ENCODE measurements around the gene RPL15. TPM values are rescaled to one million over a fixed set of nuclear protein-coding genes. Genes with fewer than 3 reads are reported as not detected.

RPL15 gene
- total and polyA plus RNA-seq, 2 of the 8 experiments (the other 6 are each of a cell fraction or from before 2014, with no cell fraction given) = 2,819 to 6,473 TPM

DNA sequence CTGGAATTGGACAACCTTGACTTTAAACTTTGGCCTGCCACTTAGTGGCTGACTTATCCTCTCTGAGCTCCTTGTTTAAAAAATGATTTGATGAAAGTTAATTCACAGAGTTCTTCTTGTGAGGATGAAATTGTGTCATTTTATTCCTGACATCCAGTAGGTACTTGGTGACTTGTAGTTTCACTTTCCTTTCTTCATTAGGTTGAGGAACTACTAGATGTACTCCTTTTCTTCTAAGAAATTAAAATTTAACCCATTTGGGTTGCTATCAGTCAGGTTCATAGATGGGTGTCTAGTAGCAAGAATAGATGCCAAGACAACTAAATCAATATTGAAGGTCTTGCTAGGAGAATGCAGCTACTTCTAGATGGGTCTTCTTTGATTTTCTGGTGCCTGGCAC is 33.4 kb downstream of the RPL15 start:
- no peak for DNase-seq (ENCODE audit: low read depth in 1 of 2, low spot score in 2 of 2)
- no peak overlapping the region for H2AFZ ChIP-seq (ENCODE audit: low read length)
- no peak overlapping the region for H3K4ac ChIP-seq (replicated peaks; ENCODE audit: insufficient read length, low read depth, low read length)
- H3K36me3 ChIP-seq (ENCODE audit: control insufficient read depth in 2 of 4, insufficient read depth in 4 of 4, low read length in 3 of 4) = peaks cover 0 to 6% (median 0%) of the 10 kb centered on the region in 4 experiments; a peak in 1 of 8 replicates
- no peak overlapping the region for H3K4me3 ChIP-seq (ENCODE audit: extremely low read depth in 1 of 4, insufficient read depth in 2 of 4, low read depth in 3 of 4, low read length in 4 of 4)
- H4K91ac ChIP-seq (replicated peaks; ENCODE audit: insufficient read length, low read length) = no peak overlapping the region
- no peaks in the 10 kb centered on the region for H3K9me3 ChIP-seq (ENCODE audit: insufficient read depth in 2 of 2, low read depth in 1 of 2, low read length in 1 of 2)
- H3K4me2 ChIP-seq (ENCODE audit: insufficient read depth in 1 of 2, low read depth in 2 of 2, low read length in 2 of 2) = no peak overlapping the region
- no peak overlapping the region for H3K18ac ChIP-seq (ENCODE audit: extremely low read depth, low read length)
- ChIA-PET POLR2A (ENCODE audit: partially characterized antibody) (interaction anchor here (1.8 to 6.6 kb wide), 2 partner anchors 32 to 139 kb away, joined by 3 to 137 read pairs; partner anchors contain the start of genes NKIRAS1 and RPL15), CTCF (ENCODE audit: partially characterized antibody) (interaction anchor here (1.4 kb wide), 1 partner anchor 25 kb away, joined by 5 read pairs; no protein-coding TSS in a partner anchor)
- TF ChIP-seq JUND (IDR thresholded peaks at IDR 0.05; ENCODE audit: low read length) (no peak), BRCA1 (IDR thresholded peaks at IDR 0.05; ENCODE audit: low read depth, low read length) (no peak), ZNF274 (IDR thresholded peaks at IDR 0.05; ENCODE audit: borderline replicate concordance, extremely low read depth, low read length) (no peak), CEBPB (IDR thresholded peaks at IDR 0.05; ENCODE audit: low read depth, low read length) (no peak)
- peaks cover 7 to 83% of the 10 kb centered on the region in 2 experiments for H3K79me2 ChIP-seq (ENCODE audit: control insufficient read depth in 1 of 2, insufficient read depth in 2 of 2, low read length in 2 of 2)
- H2BK20ac ChIP-seq (ENCODE audit: low read length) = no peak overlapping the region
- no peak overlapping the region for H3K23ac ChIP-seq (ENCODE audit: insufficient read length)
- H3K79me1 ChIP-seq (ENCODE audit: low read depth, low read length) = no peaks in the 10 kb centered on the region
- no peaks in the 10 kb centered on the region; the same call in 1 of the 2 replicates for H3K23me2 ChIP-seq (ENCODE audit: low read depth, low read length)
- no peak overlapping the region for H3K27ac ChIP-seq (ENCODE audit: low read depth, low read length)
- no peak overlapping the region for H3K14ac ChIP-seq (ENCODE audit: insufficient read length)
- H2AK5ac ChIP-seq (ENCODE audit: low read depth, low read length) = no peak overlapping the region
- no peak for FAIRE-seq
- peaks cover 5 to 10% (median 9%) of the 10 kb centered on the region in 4 experiments; a peak in 5 of 7 replicates for H3K4me1 ChIP-seq (replicated peaks in 1 of 4; ENCODE audit: control insufficient read depth in 3 of 4, insufficient read depth in 4 of 4, low read length in 3 of 4)
- peaks cover 1 to 6% of the 10 kb centered on the region in 2 experiments for H4K20me1 ChIP-seq (replicated peaks in 1 of 2; ENCODE audit: control insufficient read depth in 1 of 2, insufficient read depth in 2 of 2, low read length in 2 of 2)
- no peak overlapping the region for H2BK15ac ChIP-seq (ENCODE audit: low read length)
- H3K9ac ChIP-seq (replicated peaks in 1 of 4; ENCODE audit: extremely low read depth in 1 of 4, low read depth in 3 of 4, low read length in 3 of 4) = no peak overlapping the region
- no peak overlapping the region for H4K5ac ChIP-seq (ENCODE audit: insufficient read length, low read depth, low read length)
- H2BK120ac ChIP-seq (replicated peaks; ENCODE audit: low read depth, low read length) = no peak overlapping the region
- no peak overlapping the region for H2BK12ac ChIP-seq (ENCODE audit: low read depth, low read length)
- H3K56ac ChIP-seq (replicated peaks; ENCODE audit: insufficient read length, low read depth, low read length) = no peak overlapping the region
- no peak overlapping the region for H4K8ac ChIP-seq (ENCODE audit: extremely low read depth, insufficient read depth, low read length)
- H2BK5ac ChIP-seq (ENCODE audit: low read depth, low read length) = no peak overlapping the region
- H3K27me3 ChIP-seq (replicated peaks in 1 of 4; ENCODE audit: control insufficient read depth in 3 of 4, extremely low read depth in 1 of 4, insufficient read depth in 3 of 4, low read length in 3 of 4) = no peaks in the 10 kb centered on the region

Measured in H1 (cell line).